Measurements from ENCODE around the gene PCDHA11.

GRCh38 chr5:140916325-140916724, 47.6 kb downstream of the PCDHA11 start:
- no peak for TF ChIP-seq CTCF (IDR thresholded peaks at IDR 0.05)
- TF ChIP-seq POLR2A (IDR thresholded peaks at IDR 0.05), result no peak
- no peak for TF ChIP-seq POLR2AphosphoS5 (IDR thresholded peaks at IDR 0.05)
